ENCODE measurements around the gene FAM234A. TPM values are rescaled to one million over a fixed set of nuclear protein-coding genes. Genes with fewer than 3 reads are reported as not detected.

FAM234A gene
- total RNA-seq, 1 donor from 2014 or later: 133 TPM

GRCh38 chr16:314795-315299 is 80.2 kb downstream of the FAM234A start:
- Mint-ChIP-seq H3K36me3 (peaks cover 16% of the 10 kb centered on the region), H3K4me3 (no peak overlapping the region), H3K4me1 (no peaks in the 10 kb centered on the region), H3K27ac (no peak overlapping the region), H3K9me3 (no peaks in the 10 kb centered on the region), H3K27me3 (ENCODE audit: low read depth) (no peaks in the 10 kb centered on the region)
- no peak for DNase-seq (ENCODE audit: low spot score in 2 of 2, unreplicated experiment in 2 of 2)
- TF ChIP-seq CTCF (IDR thresholded peaks at IDR 0.05; ENCODE audit: unreplicated experiment): no peak

Other genes with a start within 250 kb of the FAM234A start
- 8.7 to 9.2 TPM (median 9.1 TPM) in 3 replicates for gene POLR3K, start 181.2 kb upstream of the FAM234A start, total RNA-seq
- 33.1 to 34.8 TPM (median 33.9 TPM) in 3 replicates for gene SNRNP25, start 181.0 kb upstream of the FAM234A start, total RNA-seq
- gene RHBDF1, start 162.2 kb upstream of the FAM234A start, total RNA-seq: 73.5 to 81.2 TPM (median 73.5 TPM) in 3 replicates
- gene MPG, start 156.6 kb upstream of the FAM234A start, total RNA-seq: 43.4 to 44.7 TPM (median 44.2 TPM) in 3 replicates
- gene NPRL3, start 96.1 kb upstream of the FAM234A start, total RNA-seq: 43.5 to 45.8 TPM (median 44.5 TPM) in 3 replicates
- not detected in 3 replicates for gene HBZ, start 82.2 kb upstream of the FAM234A start, total RNA-seq
- not detected in 3 replicates for gene HBM, start 68.8 kb upstream of the FAM234A start, total RNA-seq
- not detected in 3 replicates for gene HBA2, start 61.9 kb upstream of the FAM234A start, total RNA-seq
- gene HBA1, start 58.1 kb upstream of the FAM234A start, total RNA-seq: not detected in 3 replicates
- gene HBQ1, start 54.4 kb upstream of the FAM234A start, total RNA-seq: 0.60 to 1.1 TPM (median 0.91 TPM) in 3 replicates
- 191 to 203 TPM (median 193 TPM) in 3 replicates for gene LUC7L, start 5.4 kb upstream of the FAM234A start, total RNA-seq
- 3.4 to 4.0 TPM (median 3.5 TPM) in 3 replicates for gene RGS11, start 41.1 kb downstream of the FAM234A start, total RNA-seq
- gene ARHGDIG, start 45.8 kb downstream of the FAM234A start, total RNA-seq: 3.6 to 4.8 TPM (median 4.7 TPM) in 3 replicates
- 2.1 to 3.3 TPM (median 2.7 TPM) in 3 replicates for gene PDIA2, start 48.3 kb downstream of the FAM234A start, total RNA-seq
- 31.1 to 34.0 TPM (median 33.2 TPM) in 3 replicates for gene AXIN1, start 117.9 kb downstream of the FAM234A start, total RNA-seq
- gene MRPL28, start 135.7 kb downstream of the FAM234A start, total RNA-seq: 75.3 to 75.9 TPM (median 75.9 TPM) in 3 replicates
- gene PGAP6, start 147.2 kb downstream of the FAM234A start, total RNA-seq: 48.6 to 51.4 TPM (median 49.0 TPM) in 3 replicates
- 252 to 258 TPM (median 253 TPM) in 3 replicates for gene NME4, start 162.4 kb downstream of the FAM234A start, total RNA-seq
- 29.3 to 35.4 TPM (median 31.2 TPM) in 3 replicates for gene DECR2, start 167.1 kb downstream of the FAM234A start, total RNA-seq
- 53.9 to 68.8 TPM (median 59.7 TPM) in 3 replicates for gene RAB11FIP3, start 190.8 kb downstream of the FAM234A start, total RNA-seq

All from mesothelial cell of epicardium (in vitro differentiated cells).